ENCODE results near the gene FADS1.

Gene FADS1

DNA sequence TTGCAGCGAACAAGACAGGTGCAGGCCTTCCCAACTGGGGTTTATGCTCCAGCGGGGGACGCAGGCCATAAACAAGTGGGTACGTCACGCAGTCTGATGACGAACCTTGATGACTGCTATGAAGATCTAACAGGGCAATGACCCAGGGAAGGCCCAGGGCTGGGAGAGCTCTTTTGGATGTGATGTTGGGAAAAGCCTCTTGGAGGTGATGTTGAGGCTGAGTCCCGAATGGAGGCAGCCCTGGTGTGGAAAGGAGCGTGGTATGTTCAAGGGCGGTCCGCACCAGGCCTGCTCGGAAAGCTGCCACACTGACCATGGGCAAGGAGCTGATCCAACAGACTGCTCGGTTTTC, 17.1 kb upstream of the FADS1 start:
- H3K9ac ChIP-seq (ENCODE audit: low read length), result peak overlapping the region; percentile 62; the same call in 1 of the 2 replicates
- peaks cover 67% of the 10 kb centered on the region for H3K4me1 ChIP-seq (ENCODE audit: insufficient read depth, low read length, severe bottlenecking)
- H3F3A ChIP-seq (ENCODE audit: insufficient read depth, low read length), result no peaks in the 10 kb centered on the region
- H3K36me3 ChIP-seq (ENCODE audit: insufficient read depth, low read length), result peaks cover 10% of the 10 kb centered on the region
- H3K27ac ChIP-seq (ENCODE audit: low read depth, low read length, poor library complexity, severe bottlenecking), result peak overlapping the region; percentile 96
- peak overlapping the region; percentile 36 for H3K4me3 ChIP-seq (ENCODE audit: low read depth, low read length, poor library complexity, severe bottlenecking)
- H4K20me1 ChIP-seq (ENCODE audit: insufficient read depth, low read length), result no peaks in the 10 kb centered on the region
- no peak for TF ChIP-seq EZH2 (IDR thresholded peaks at IDR 0.05; ENCODE audit: borderline replicate concordance, low read length)
- TF ChIP-seq, protein P1, sequence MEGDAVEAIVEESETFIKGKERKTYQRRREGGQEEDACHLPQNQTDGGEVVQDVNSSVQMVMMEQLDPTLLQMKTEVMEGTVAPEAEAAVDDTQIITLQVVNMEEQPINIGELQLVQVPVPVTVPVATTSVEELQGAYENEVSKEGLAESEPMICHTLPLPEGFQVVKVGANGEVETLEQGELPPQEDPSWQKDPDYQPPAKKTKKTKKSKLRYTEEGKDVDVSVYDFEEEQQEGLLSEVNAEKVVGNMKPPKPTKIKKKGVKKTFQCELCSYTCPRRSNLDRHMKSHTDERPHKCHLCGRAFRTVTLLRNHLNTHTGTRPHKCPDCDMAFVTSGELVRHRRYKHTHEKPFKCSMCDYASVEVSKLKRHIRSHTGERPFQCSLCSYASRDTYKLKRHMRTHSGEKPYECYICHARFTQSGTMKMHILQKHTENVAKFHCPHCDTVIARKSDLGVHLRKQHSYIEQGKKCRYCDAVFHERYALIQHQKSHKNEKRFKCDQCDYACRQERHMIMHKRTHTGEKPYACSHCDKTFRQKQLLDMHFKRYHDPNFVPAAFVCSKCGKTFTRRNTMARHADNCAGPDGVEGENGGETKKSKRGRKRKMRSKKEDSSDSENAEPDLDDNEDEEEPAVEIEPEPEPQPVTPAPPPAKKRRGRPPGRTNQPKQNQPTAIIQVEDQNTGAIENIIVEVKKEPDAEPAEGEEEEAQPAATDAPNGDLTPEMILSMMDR (IDR thresholded peaks at IDR 0.05; ENCODE audit: low read length), result no peak
- H3K9me2 ChIP-seq (ENCODE audit: low read depth, low read length), result no peaks in the 10 kb centered on the region
- H3K79me2 ChIP-seq (ENCODE audit: insufficient read depth, low read length), result peaks cover 10% of the 10 kb centered on the region; the same call in 1 of the 2 replicates
- H3K9me3 ChIP-seq (ENCODE audit: low read length), result no peaks in the 10 kb centered on the region
- H3K4me2 ChIP-seq (ENCODE audit: low read length), result peak overlapping the region; percentile 71
- H2AFZ ChIP-seq (ENCODE audit: low read length), result no peak overlapping the region
- no peaks in the 10 kb centered on the region for H3K27me3 ChIP-seq (ENCODE audit: insufficient read depth, low read length)

DNA sequence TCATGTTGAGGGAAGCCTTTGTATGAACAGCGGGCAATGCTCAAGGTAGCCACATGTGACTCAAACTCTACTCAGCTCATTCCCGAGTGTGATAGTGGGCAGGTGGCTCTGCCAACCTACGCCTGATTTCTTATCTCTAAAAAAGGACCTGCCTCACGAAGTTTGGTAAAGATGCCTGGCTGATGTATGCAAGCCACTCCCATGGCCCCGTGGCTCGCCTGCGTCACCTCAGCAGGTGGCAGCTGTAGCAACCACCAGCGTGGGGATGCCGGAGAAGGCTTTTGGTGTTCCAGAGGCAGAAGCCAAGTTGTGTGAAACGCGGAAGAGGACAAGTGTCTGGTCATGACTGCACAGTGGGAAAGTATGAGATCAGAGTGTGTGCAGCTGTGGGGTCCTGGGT, 16.7 kb upstream of the FADS1 start:
- TF ChIP-seq, protein P1 (IDR thresholded peaks at IDR 0.05; ENCODE audit: low read length), result no peak
- no peak for TF ChIP-seq EZH2 (IDR thresholded peaks at IDR 0.05; ENCODE audit: borderline replicate concordance, low read length)
- no peaks in the 10 kb centered on the region for H3K27me3 ChIP-seq (ENCODE audit: insufficient read depth, low read length)
- no peaks in the 10 kb centered on the region for H3F3A ChIP-seq (ENCODE audit: insufficient read depth, low read length)
- H3K79me2 ChIP-seq (ENCODE audit: insufficient read depth, low read length), result peaks cover 10% of the 10 kb centered on the region; the same call in 1 of the 2 replicates
- peak overlapping the region; percentile 36 for H3K4me3 ChIP-seq (ENCODE audit: low read depth, low read length, poor library complexity, severe bottlenecking)
- H3K9ac ChIP-seq (ENCODE audit: low read length), result peak overlapping the region; percentile 62; the same call in 1 of the 2 replicates
- H3K27ac ChIP-seq (ENCODE audit: low read depth, low read length, poor library complexity, severe bottlenecking), result peak overlapping the region; percentile 96
- peaks cover 67% of the 10 kb centered on the region for H3K4me1 ChIP-seq (ENCODE audit: insufficient read depth, low read length, severe bottlenecking)
- no peaks in the 10 kb centered on the region for H3K9me2 ChIP-seq (ENCODE audit: low read depth, low read length)
- H2AFZ ChIP-seq (ENCODE audit: low read length), result no peak overlapping the region
- H3K36me3 ChIP-seq (ENCODE audit: insufficient read depth, low read length), result peaks cover 8% of the 10 kb centered on the region; the same call in 1 of the 2 replicates
- no peaks in the 10 kb centered on the region for H3K9me3 ChIP-seq (ENCODE audit: low read length)
- peak overlapping the region; percentile 71 for H3K4me2 ChIP-seq (ENCODE audit: low read length)
- no peaks in the 10 kb centered on the region for H4K20me1 ChIP-seq (ENCODE audit: insufficient read depth, low read length)

DNA sequence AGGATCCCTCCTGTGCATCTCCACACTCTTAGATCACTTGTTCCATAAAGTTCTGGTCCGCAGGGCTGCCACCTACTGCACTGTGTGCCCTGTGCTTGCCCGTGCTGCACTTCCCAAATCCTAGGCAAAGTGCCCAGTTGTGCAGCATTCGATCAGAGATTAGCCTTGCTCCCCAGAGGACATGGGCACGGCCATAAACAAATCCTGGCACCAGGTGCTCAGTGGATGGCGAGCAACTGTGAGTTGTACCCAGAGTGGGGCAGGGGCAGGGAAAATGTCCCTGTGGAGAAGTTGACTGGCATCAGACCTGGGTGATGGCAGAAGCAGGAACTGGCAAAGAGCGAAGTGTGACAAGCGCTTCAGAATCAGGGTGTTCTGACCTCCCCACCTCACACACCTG, 16.0 kb upstream of the FADS1 start:
- no peaks in the 10 kb centered on the region for H3K9me3 ChIP-seq (ENCODE audit: low read length)
- H3K4me1 ChIP-seq (ENCODE audit: insufficient read depth, low read length, severe bottlenecking), result peaks cover 67% of the 10 kb centered on the region
- no peak overlapping the region for H2AFZ ChIP-seq (ENCODE audit: low read length)
- H3F3A ChIP-seq (ENCODE audit: insufficient read depth, low read length), result no peaks in the 10 kb centered on the region
- H3K4me2 ChIP-seq (ENCODE audit: low read length), result peak overlapping the region; percentile 71; the same call in 1 of the 2 replicates
- H3K4me3 ChIP-seq (ENCODE audit: low read depth, low read length, poor library complexity, severe bottlenecking), result peak overlapping the region; percentile 72
- H3K27ac ChIP-seq (ENCODE audit: low read depth, low read length, poor library complexity, severe bottlenecking), result peak overlapping the region; percentile 96
- peak overlapping the region; percentile 62; the same call in 1 of the 2 replicates for H3K9ac ChIP-seq (ENCODE audit: low read length)
- TF ChIP-seq, protein P1 (IDR thresholded peaks at IDR 0.05; ENCODE audit: low read length), result no peak
- no peak for TF ChIP-seq EZH2 (IDR thresholded peaks at IDR 0.05; ENCODE audit: borderline replicate concordance, low read length)
- no peaks in the 10 kb centered on the region for H3K9me2 ChIP-seq (ENCODE audit: low read depth, low read length)
- peaks cover 7% of the 10 kb centered on the region; the same call in 1 of the 2 replicates for H3K36me3 ChIP-seq (ENCODE audit: insufficient read depth, low read length)
- H3K27me3 ChIP-seq (ENCODE audit: insufficient read depth, low read length), result no peaks in the 10 kb centered on the region
- H3K79me2 ChIP-seq (ENCODE audit: insufficient read depth, low read length), result peaks cover 10% of the 10 kb centered on the region; the same call in 1 of the 2 replicates
- H4K20me1 ChIP-seq (ENCODE audit: insufficient read depth, low read length), result no peaks in the 10 kb centered on the region
